Measurements from ENCODE around the gene CHCHD1.

The CHCHD1 gene

GRCh38 chr10:73814896-73815718 lies 33.3 kb downstream of the CHCHD1 start:
- H3K27ac ChIP-seq (ENCODE audit: insufficient read depth in 1 of 2, low read depth in 1 of 2, low read length in 2 of 2, poor library complexity in 1 of 2, severe bottlenecking in 2 of 2) = no peak overlapping the region
- no peaks in the 10 kb centered on the region for H3K27me3 ChIP-seq (replicated peaks in 2 of 5; ENCODE audit: control insufficient read depth in 4 of 5, insufficient read depth in 5 of 5, low read length in 4 of 5)
- ChIA-PET POLR2A (interaction anchor here (0.5 to 1.2 kb wide), 2 partner anchors 14 to 1058 kb away, joined by 4 read pairs; no protein-coding TSS in a partner anchor), CTCF (interaction anchor here (0.9 to 1.7 kb wide), 7 partner anchors 8 to 43 kb away, joined by 3 to 6 read pairs (median 3); a partner anchor contains a TSS)
- no peak overlapping the region for H3K4me3 ChIP-seq (ENCODE audit: control insufficient read depth in 1 of 7, extremely low read depth in 1 of 7, insufficient read depth in 4 of 7, low read depth in 2 of 7, low read length in 6 of 7)
- H3K36me3 ChIP-seq (ENCODE audit: control insufficient read depth in 4 of 4, insufficient read depth in 4 of 4, low read length in 3 of 4) = peaks cover 6 to 70% (median 50%) of the 10 kb centered on the region in 4 experiments
- WGBS (ENCODE audit: insufficient coverage) = 87% methylated on average over 18 of the region's 22 CpGs
- no peaks in the 10 kb centered on the region for H3K9me3 ChIP-seq (ENCODE audit: control extremely low read depth in 1 of 5, control insufficient read depth in 4 of 5, insufficient read depth in 2 of 5, low read depth in 1 of 5, low read length in 4 of 5)
- DNase-seq = peak in 2 of 3 donors; percentile 34 to 43
- peaks cover 0 to 11% (median 8%) of the 10 kb centered on the region in 4 experiments for H3K4me1 ChIP-seq (ENCODE audit: control extremely low read depth in 1 of 4, control insufficient read depth in 4 of 4, insufficient read depth in 4 of 4, low read length in 3 of 4)

- H3K36me3 ChIP-seq (ENCODE audit: control insufficient read depth in 4 of 4, insufficient read depth in 4 of 4, low read length in 3 of 4) = peaks cover 6 to 70% (median 50%) of the 10 kb centered on the region in 4 experiments
These were observed 33.8 kb downstream of the CHCHD1 start for GRCh38 chr10:73815719-73816030.

DNA sequence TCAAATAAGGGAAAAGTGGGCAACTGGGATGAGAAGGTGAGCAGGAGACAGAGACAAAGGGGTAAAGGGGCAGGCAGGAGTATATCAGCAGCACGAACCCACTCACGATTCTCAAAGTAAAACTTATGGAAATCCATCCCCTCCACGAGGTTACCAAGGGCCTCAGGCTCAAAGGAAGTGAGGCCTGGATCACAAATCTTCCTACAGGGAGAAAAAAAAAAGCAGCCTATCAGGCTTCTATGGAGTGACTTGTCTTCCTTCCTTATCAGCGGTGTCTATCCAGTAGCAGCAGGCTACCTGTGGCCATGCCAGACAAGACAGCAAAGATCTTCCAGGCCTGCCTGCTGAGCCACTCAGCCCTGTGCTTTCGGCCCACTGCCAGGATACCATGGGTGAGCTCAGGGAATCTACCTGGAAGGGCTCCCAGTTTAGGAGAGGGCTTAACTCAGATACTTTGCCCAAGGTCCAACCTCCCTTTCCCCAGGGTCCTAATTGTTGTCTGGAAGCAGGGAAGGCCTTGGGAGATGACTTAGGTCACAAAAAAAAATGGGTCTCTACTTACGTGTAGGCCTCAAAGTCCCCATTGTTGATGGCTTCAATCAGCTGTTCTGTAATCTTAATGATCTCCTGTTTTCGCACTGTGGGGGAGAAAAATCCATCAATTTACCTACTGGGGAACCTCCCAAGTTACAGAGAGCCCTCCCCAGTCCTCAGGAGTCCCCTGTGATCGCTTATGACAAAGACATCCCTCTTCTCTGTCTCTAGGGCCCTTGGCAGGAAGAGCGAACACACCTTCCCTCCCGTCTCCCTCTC lies 35.3 kb downstream of the CHCHD1 start:
- POLR2A ChIA-PET = interaction anchor here (0.6 kb wide), 1 partner anchor 226 kb away, joined by 5 read pairs; no protein-coding TSS in a partner anchor
- Histone ChIP-seq H3K9me3 (ENCODE audit: control extremely low read depth in 1 of 5, control insufficient read depth in 4 of 5, insufficient read depth in 2 of 5, low read depth in 1 of 5, low read length in 4 of 5) (no peaks in the 10 kb centered on the region), H3K27me3 (replicated peaks in 2 of 5; ENCODE audit: control insufficient read depth in 4 of 5, insufficient read depth in 5 of 5, low read length in 4 of 5) (no peaks in the 10 kb centered on the region), H3K4me1 (ENCODE audit: control extremely low read depth in 1 of 4, control insufficient read depth in 4 of 4, insufficient read depth in 4 of 4, low read length in 3 of 4) (peaks cover 0 to 6% (median 3%) of the 10 kb centered on the region in 4 experiments), H3K4me3 (ENCODE audit: control insufficient read depth in 1 of 7, extremely low read depth in 1 of 7, insufficient read depth in 4 of 7, low read depth in 2 of 7, low read length in 6 of 7) (no peak overlapping the region), H3K27ac (ENCODE audit: insufficient read depth in 1 of 2, low read depth in 1 of 2, low read length in 2 of 2, poor library complexity in 1 of 2, severe bottlenecking in 2 of 2) (no peak overlapping the region), H3K36me3 (ENCODE audit: control insufficient read depth in 4 of 4, insufficient read depth in 4 of 4, low read length in 3 of 4) (peaks cover 6 to 81% (median 62%) of the 10 kb centered on the region in 4 experiments)
- WGBS (ENCODE audit: insufficient coverage) = 95% methylated on average over 9 of the region's 10 CpGs
- DNase-seq = no peak
- CTCF ChIA-PET = interaction anchor here (0.8 to 1.6 kb wide), 5 partner anchors 11 to 63 kb away, joined by 3 to 4 read pairs (median 3); partner anchors contain the start of gene ZSWIM8

More at GRCh38 chr10:73815719-73816030, 33.8 kb downstream of the CHCHD1 start:
- CTCF ChIA-PET = interaction anchor here (1.0 to 1.6 kb wide), 4 partner anchors 15 to 39 kb away, joined by 3 to 4 read pairs (median 3); no protein-coding TSS in a partner anchor
- H3K4me3 ChIP-seq (ENCODE audit: control insufficient read depth in 1 of 7, extremely low read depth in 1 of 7, insufficient read depth in 4 of 7, low read depth in 2 of 7, low read length in 6 of 7) = no peak overlapping the region
- no peak overlapping the region for H3K27ac ChIP-seq (ENCODE audit: insufficient read depth in 1 of 2, low read depth in 1 of 2, low read length in 2 of 2, poor library complexity in 1 of 2, severe bottlenecking in 2 of 2)
- POLR2A ChIA-PET = interaction anchor here (0.5 to 1.2 kb wide), 4 partner anchors 14 to 1059 kb away, joined by 4 read pairs; no protein-coding TSS in a partner anchor
- H3K4me1 ChIP-seq (ENCODE audit: control extremely low read depth in 1 of 4, control insufficient read depth in 4 of 4, insufficient read depth in 4 of 4, low read length in 3 of 4) = peaks cover 0 to 7% (median 5%) of the 10 kb centered on the region in 4 experiments
- no peak for DNase-seq
- no peaks in the 10 kb centered on the region for H3K27me3 ChIP-seq (replicated peaks in 2 of 5; ENCODE audit: control insufficient read depth in 4 of 5, insufficient read depth in 5 of 5, low read length in 4 of 5)
- H3K9me3 ChIP-seq (ENCODE audit: control extremely low read depth in 1 of 5, control insufficient read depth in 4 of 5, insufficient read depth in 2 of 5, low read depth in 1 of 5, low read length in 4 of 5) = no peaks in the 10 kb centered on the region

DNA sequence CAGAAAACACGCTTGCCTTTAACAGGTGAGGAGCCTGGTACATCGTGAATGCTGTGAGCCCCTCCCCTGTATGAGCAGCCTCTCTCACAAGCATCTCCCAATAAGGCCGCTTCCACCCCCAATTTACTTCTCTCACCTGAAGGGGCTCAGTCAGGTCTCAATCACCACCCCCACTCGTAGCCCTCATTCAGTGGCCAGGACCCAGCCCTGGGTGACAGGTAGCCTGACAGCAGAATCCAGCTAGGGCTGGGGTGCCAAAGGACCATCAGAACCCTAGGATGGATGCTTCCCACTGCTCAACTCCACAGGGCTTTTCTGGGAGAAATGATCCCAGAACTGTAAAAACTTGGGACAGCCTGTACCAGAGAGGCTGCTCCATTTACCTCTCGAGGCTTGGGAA lies 36.0 kb downstream of the CHCHD1 start:
- Histone ChIP-seq H3K27ac (ENCODE audit: insufficient read depth in 1 of 2, low read depth in 1 of 2, low read length in 2 of 2, poor library complexity in 1 of 2, severe bottlenecking in 2 of 2) (no peak overlapping the region), H3K36me3 (ENCODE audit: control insufficient read depth in 4 of 4, insufficient read depth in 4 of 4, low read length in 3 of 4) (peaks cover 6 to 84% (median 63%) of the 10 kb centered on the region in 4 experiments), H3K9me3 (ENCODE audit: control extremely low read depth in 1 of 5, control insufficient read depth in 4 of 5, insufficient read depth in 2 of 5, low read depth in 1 of 5, low read length in 4 of 5) (no peaks in the 10 kb centered on the region), H3K27me3 (replicated peaks in 2 of 5; ENCODE audit: control insufficient read depth in 4 of 5, insufficient read depth in 5 of 5, low read length in 4 of 5) (no peaks in the 10 kb centered on the region), H3K4me1 (ENCODE audit: control extremely low read depth in 1 of 4, control insufficient read depth in 4 of 4, insufficient read depth in 4 of 4, low read length in 3 of 4) (peaks cover 0 to 4% (median 1%) of the 10 kb centered on the region in 4 experiments), H3K4me3 (ENCODE audit: control insufficient read depth in 1 of 7, extremely low read depth in 1 of 7, insufficient read depth in 4 of 7, low read depth in 2 of 7, low read length in 6 of 7) (no peak overlapping the region)
- ChIA-PET CTCF (interaction anchor here (0.8 to 1.2 kb wide), 3 partner anchors 9 to 62 kb away, joined by 3 to 6 read pairs (median 3); no protein-coding TSS in a partner anchor), POLR2A (no interaction called here)
- 91% methylated on average over 5 of the region's 5 CpGs for WGBS (ENCODE audit: insufficient coverage)
- no peak for DNase-seq

DNA sequence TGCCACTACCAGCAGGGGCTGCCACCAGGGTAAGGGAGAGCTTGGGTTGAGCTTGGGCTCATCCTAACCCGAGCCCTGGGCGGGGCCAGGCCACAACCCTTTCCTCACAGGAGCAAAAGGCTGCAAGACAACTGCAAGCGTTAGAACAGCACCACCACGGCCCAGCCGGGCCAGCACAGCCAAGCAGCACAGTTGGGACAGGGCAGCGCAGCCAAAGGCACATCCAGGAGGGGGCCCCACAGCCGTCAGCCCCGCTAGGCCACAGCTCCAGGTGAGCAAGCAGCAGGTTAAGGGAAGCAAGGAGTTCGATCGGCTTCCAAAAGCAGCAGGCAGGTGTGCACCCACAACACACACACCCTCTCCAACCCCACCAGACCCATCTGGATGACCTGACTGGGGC lies 36.6 kb downstream of the CHCHD1 start:
- Histone ChIP-seq H3K36me3 (ENCODE audit: control insufficient read depth in 4 of 4, insufficient read depth in 4 of 4, low read length in 3 of 4) (peaks cover 6 to 81% (median 62%) of the 10 kb centered on the region in 4 experiments), H3K9me3 (ENCODE audit: control extremely low read depth in 1 of 5, control insufficient read depth in 4 of 5, insufficient read depth in 2 of 5, low read depth in 1 of 5, low read length in 4 of 5) (no peaks in the 10 kb centered on the region), H3K27me3 (replicated peaks in 2 of 5; ENCODE audit: control insufficient read depth in 4 of 5, insufficient read depth in 5 of 5, low read length in 4 of 5) (no peaks in the 10 kb centered on the region), H3K4me3 (ENCODE audit: control insufficient read depth in 1 of 7, extremely low read depth in 1 of 7, insufficient read depth in 4 of 7, low read depth in 2 of 7, low read length in 6 of 7) (no peak overlapping the region), H3K27ac (ENCODE audit: insufficient read depth in 1 of 2, low read depth in 1 of 2, low read length in 2 of 2, poor library complexity in 1 of 2, severe bottlenecking in 2 of 2) (no peak overlapping the region), H3K4me1 (ENCODE audit: control extremely low read depth in 1 of 4, control insufficient read depth in 4 of 4, insufficient read depth in 4 of 4, low read length in 3 of 4) (peaks cover 0 to 4% (median 1%) of the 10 kb centered on the region in 4 experiments)
- WGBS (ENCODE audit: insufficient coverage) = 93% methylated on average over 7 of the region's 10 CpGs
- ChIA-PET POLR2A (no interaction called here), CTCF (interaction anchor here (0.6 to 1.6 kb wide), 7 partner anchors 8 to 413 kb away, joined by 3 to 6 read pairs (median 3); no protein-coding TSS in a partner anchor)
- no peak for DNase-seq

- H3K27me3 ChIP-seq (replicated peaks in 2 of 5; ENCODE audit: control insufficient read depth in 4 of 5, insufficient read depth in 5 of 5, low read length in 4 of 5) = no peaks in the 10 kb centered on the region
- CTCF ChIA-PET = interaction anchor here (0.6 to 1.6 kb wide), 6 partner anchors 15 to 412 kb away, joined by 3 to 6 read pairs (median 3); no protein-coding TSS in a partner anchor
- POLR2A ChIA-PET = no interaction called here
- peaks cover 9 to 81% (median 63%) of the 10 kb centered on the region in 4 experiments for H3K36me3 ChIP-seq (ENCODE audit: control insufficient read depth in 4 of 4, insufficient read depth in 4 of 4, low read length in 3 of 4)
- 96% methylated on average over 5 of the region's 5 CpGs for WGBS (ENCODE audit: insufficient coverage)
- no peaks in the 10 kb centered on the region for H3K9me3 ChIP-seq (ENCODE audit: control extremely low read depth in 1 of 5, control insufficient read depth in 4 of 5, insufficient read depth in 2 of 5, low read depth in 1 of 5, low read length in 4 of 5)
- peaks cover 0 to 4% (median 1%) of the 10 kb centered on the region in 4 experiments for H3K4me1 ChIP-seq (ENCODE audit: control extremely low read depth in 1 of 4, control insufficient read depth in 4 of 4, insufficient read depth in 4 of 4, low read length in 3 of 4)
- no peak for DNase-seq
- H3K27ac ChIP-seq (ENCODE audit: insufficient read depth in 1 of 2, low read depth in 1 of 2, low read length in 2 of 2, poor library complexity in 1 of 2, severe bottlenecking in 2 of 2) = no peak overlapping the region
- H3K4me3 ChIP-seq (ENCODE audit: control insufficient read depth in 1 of 7, extremely low read depth in 1 of 7, insufficient read depth in 4 of 7, low read depth in 2 of 7, low read length in 6 of 7) = no peak overlapping the region
These were observed 37.2 kb downstream of the CHCHD1 start for GRCh38 chr10:73819081-73819480.

Measured in common myeloid progenitor, CD34-positive (primary cell).